KOPT-K1 (cell line): Measurements from ENCODE around the gene CHST11.
A peak's percentile ranks its signal among the peaks of the same experiment; 100 is the strongest.

ENCODE experiments used
- H3K27ac ChIP-seq: fragments of 200-600 bp; sonication (generic); 2 replicates; pipeline ENCODE4 v1.5.1; 2016; ENCODE audit warnings: antibody characterized with exemption, mild to moderate bottlenecking, low read depth, low read length; ENCODE audit not compliant: poor library complexity, severe bottlenecking
- H3K36me3 ChIP-seq: fragments of 200-600 bp; sonication (generic); 2 replicates; pipeline ENCODE4 v1.5.1; 2017; ENCODE audit warnings: antibody characterized with exemption, mild to moderate bottlenecking, low read length, moderate library complexity; ENCODE audit not compliant: insufficient read depth
- H3K9me3 ChIP-seq: fragments of 200-600 bp; sonication (generic); 2 replicates; pipeline ENCODE4 v1.5.1; 2017; ENCODE audit warnings: antibody characterized with exemption, low read length, mild to moderate bottlenecking; ENCODE audit not compliant: insufficient read depth, poor library complexity, severe bottlenecking

Gene CHST11

GRCh38 chr12:104669089-104669721, 212.5 kb downstream of the CHST11 start:
- Histone ChIP-seq H3K27ac (peak overlapping the region; percentile 40), H3K36me3 (peaks cover 86% of the 10 kb centered on the region), H3K9me3 (no peaks in the 10 kb centered on the region)

- Histone ChIP-seq H3K9me3 (no peaks in the 10 kb centered on the region), H3K27ac (peak overlapping the region; percentile 40), H3K36me3 (peaks cover 85% of the 10 kb centered on the region)
Measured at GRCh38 chr12:104669851-104670337, 213.1 kb downstream of the CHST11 start.

- peak overlapping the region; percentile 27 for H3K27ac ChIP-seq
- no peaks in the 10 kb centered on the region for H3K9me3 ChIP-seq
- H3K36me3 ChIP-seq: peaks cover 85% of the 10 kb centered on the region
Measured at GRCh38 chr12:104670439-104671408, 214.0 kb downstream of the CHST11 start.

GRCh38 chr12:104671409-104672095, 214.8 kb downstream of the CHST11 start:
- no peaks in the 10 kb centered on the region for H3K9me3 ChIP-seq
- peaks cover 84% of the 10 kb centered on the region for H3K36me3 ChIP-seq
- peak overlapping the region; percentile 27 for H3K27ac ChIP-seq

GRCh38 chr12:104672096-104672445, 215.3 kb downstream of the CHST11 start:
- Histone ChIP-seq H3K9me3 (no peaks in the 10 kb centered on the region), H3K36me3 (peaks cover 79% of the 10 kb centered on the region), H3K27ac (peak overlapping the region; percentile 7)

GRCh38 chr12:104672501-104673265, 215.9 kb downstream of the CHST11 start:
- Histone ChIP-seq H3K27ac (peak overlapping the region; percentile 7), H3K36me3 (peaks cover 73% of the 10 kb centered on the region), H3K9me3 (no peaks in the 10 kb centered on the region)

GRCh38 chr12:104673294-104673693, 216.5 kb downstream of the CHST11 start:
- Histone ChIP-seq H3K9me3 (no peaks in the 10 kb centered on the region), H3K27ac (no peak overlapping the region), H3K36me3 (peaks cover 71% of the 10 kb centered on the region)

- Histone ChIP-seq H3K27ac (no peak overlapping the region), H3K9me3 (no peaks in the 10 kb centered on the region), H3K36me3 (peaks cover 73% of the 10 kb centered on the region)
Measured at GRCh38 chr12:104673696-104674482, 217.1 kb downstream of the CHST11 start.

- Histone ChIP-seq H3K27ac (no peak overlapping the region), H3K36me3 (peaks cover 52% of the 10 kb centered on the region), H3K9me3 (no peaks in the 10 kb centered on the region)
Measured at GRCh38 chr12:104676636-104677035, 219.9 kb downstream of the CHST11 start.

- H3K36me3 ChIP-seq: peaks cover 44% of the 10 kb centered on the region
- H3K9me3 ChIP-seq: no peaks in the 10 kb centered on the region
- H3K27ac ChIP-seq: no peak overlapping the region
Measured at GRCh38 chr12:104677441-104678089, 220.8 kb downstream of the CHST11 start.

GRCh38 chr12:104680070-104680469, 223.3 kb downstream of the CHST11 start:
- no peaks in the 10 kb centered on the region for H3K9me3 ChIP-seq
- peak overlapping the region; percentile 33 for H3K27ac ChIP-seq
- H3K36me3 ChIP-seq: peaks cover 20% of the 10 kb centered on the region

- Histone ChIP-seq H3K27ac (peak overlapping the region; percentile 33), H3K36me3 (peaks cover 16% of the 10 kb centered on the region), H3K9me3 (no peaks in the 10 kb centered on the region)
Measured at GRCh38 chr12:104680491-104680890, 223.7 kb downstream of the CHST11 start.

- Histone ChIP-seq H3K36me3 (peaks cover 11% of the 10 kb centered on the region), H3K27ac (no peak overlapping the region), H3K9me3 (no peaks in the 10 kb centered on the region)
Measured at GRCh38 chr12:104681012-104681690, 224.4 kb downstream of the CHST11 start.
